Endodermal cell (in vitro differentiated cells): ENCODE data around the gene RTL9. TPM values are rescaled to one million over a fixed set of nuclear protein-coding genes. Genes with fewer than 3 reads are reported as not detected.

Experiments used
- DNase-seq: peaks from one replicate; pipeline ENCODE4 v3.0.0-alpha.2; 2017
- H3K27ac ChIP-seq: 2 replicates; pipeline ENCODE4 v1.5.1; 2013; ENCODE audit warnings: mild to moderate bottlenecking, low read depth, low read length, moderate library complexity
- H3K27me3 ChIP-seq: 2 replicates; pipeline ENCODE4 v1.6.1; 2013; ENCODE audit warnings: mild to moderate bottlenecking, low read length, moderate library complexity; ENCODE audit not compliant: insufficient read depth, control insufficient read depth, poor library complexity, severe bottlenecking
- H3K36me3 ChIP-seq: 2 replicates; pipeline ENCODE4 v1.7.0; 2013; ENCODE audit warnings: mild to moderate bottlenecking, low read length, moderate library complexity; ENCODE audit not compliant: control insufficient read depth, insufficient read depth
- H3K4me1 ChIP-seq: one replicate; pipeline ENCODE4 v1.7.0; 2013; ENCODE audit warnings: low read length; ENCODE audit not compliant: control insufficient read depth, insufficient read depth
- H3K4me3 ChIP-seq: 2 replicates; pipeline ENCODE4 v1.5.1; 2013; ENCODE audit warnings: mild to moderate bottlenecking, low read length, moderate library complexity
- H3K9ac ChIP-seq: 2 replicates; pipeline ENCODE4 v1.6.1; 2013; ENCODE audit warnings: mild to moderate bottlenecking, low read length, moderate library complexity; ENCODE audit not compliant: poor library complexity, severe bottlenecking; ENCODE audit errors: extremely low read depth
- H3K9me3 ChIP-seq: 2 replicates; pipeline ENCODE4 v1.6.1; 2013; ENCODE audit warnings: mild to moderate bottlenecking, low read length, moderate library complexity; ENCODE audit not compliant: control insufficient read depth
- H3K27ac Mint-ChIP-seq: 2 replicates; pipeline ENCODE4 v1.8.0; 2020; ENCODE audit warnings: mixed read lengths
- H3K27me3 Mint-ChIP-seq: 2 replicates; pipeline ENCODE4 v1.8.0; 2021; ENCODE audit warnings: mild to moderate bottlenecking, mixed read lengths; ENCODE audit not compliant: insufficient read depth
- H3K36me3 Mint-ChIP-seq: 2 replicates; pipeline ENCODE4 v1.8.0; 2020; ENCODE audit warnings: low read depth, mixed read lengths
- H3K4me1 Mint-ChIP-seq: 2 replicates; pipeline ENCODE4 v1.8.0; 2020; ENCODE audit warnings: mixed read lengths
- H3K4me3 Mint-ChIP-seq: 2 replicates; pipeline ENCODE4 v1.8.0; 2020; ENCODE audit warnings: mild to moderate bottlenecking, moderate library complexity, mixed read lengths
- H3K9me3 Mint-ChIP-seq: 2 replicates; pipeline ENCODE4 v1.8.0; 2020; ENCODE audit warnings: mild to moderate bottlenecking, mixed read lengths
- WGBS, 2 experiments: methylation state at CpG; one replicate each; pipeline versions ENCODE4 v1.1.5 to v1.1.7; 2013; ENCODE audit warnings: missing lambda C conversion rate in 2 of 2, mixed read lengths in 1 of 2; ENCODE audit not compliant: insufficient coverage in 1 of 2, insufficient read length in 1 of 2; 5-methylcytosine and 5-hydroxymethylcytosine counted together
- total RNA-seq, 2 donors: library from RNA; stranded (reverse); fragmentation: NEBNext Ultra II Directional in 1 of 2; extraction: Animal tissue kit (Norgen Biotek cat#: 25700) in 1 of 2; gene quantifications; 2 replicates in 1 of 2; 3 replicates in 1 of 2; pipeline ENCODE4 v1.2.1, GENCODE V29; 2021
- TF ChIP-seq, protein P1 (sequence below): fragments of 200-600 bp; sonication (generic); conservative IDR thresholded peaks from 2 replicates; pipeline ENCODE4 v1.5.0; 2021; ENCODE audit warnings: antibody characterized with exemption, mild to moderate bottlenecking

Gene RTL9
- total RNA-seq, 2 donors from 2014 or later = 0.29 TPM

DNA sequence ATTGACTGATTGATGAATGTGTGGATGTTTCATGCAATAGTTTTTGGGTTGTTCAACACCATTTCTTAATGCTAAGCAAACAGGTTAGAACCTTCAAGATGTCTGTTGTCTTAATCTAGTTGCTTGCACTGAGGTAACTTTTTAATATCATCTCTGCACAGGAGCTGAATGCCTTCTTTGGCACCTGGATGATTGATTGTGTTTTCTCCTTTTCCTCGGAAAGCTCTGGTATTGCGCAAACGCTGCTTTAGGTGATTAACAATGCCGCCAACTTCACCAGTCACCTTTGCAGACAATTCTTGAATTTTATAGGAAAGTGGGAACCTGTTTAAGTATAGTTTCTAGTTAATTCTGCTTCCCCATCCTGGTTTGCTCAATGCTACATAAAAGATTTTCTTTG, 48.2 kb downstream of the RTL9 start:
- H3K4me3 ChIP-seq = no peak overlapping the region
- 100% methylated on average over 4 of the region's 4 CpGs; no CpG with 5 or more reads in 1 of the 2 experiments for WGBS, 2 experiments
- no peaks in the 10 kb centered on the region for H3K27me3 Mint-ChIP-seq
- H3K9me3 ChIP-seq = no peaks in the 10 kb centered on the region
- H3K4me1 Mint-ChIP-seq = peaks cover 51% of the 10 kb centered on the region
- no peak for DNase-seq
- H3K9ac ChIP-seq = no peak overlapping the region
- H3K27ac ChIP-seq = no peak overlapping the region
- H3K4me3 Mint-ChIP-seq = no peak overlapping the region
- no peaks in the 10 kb centered on the region for H3K4me1 ChIP-seq
- H3K27me3 ChIP-seq = no peaks in the 10 kb centered on the region
- H3K36me3 ChIP-seq = no peaks in the 10 kb centered on the region
- H3K36me3 Mint-ChIP-seq = no peaks in the 10 kb centered on the region
- no peak overlapping the region for H3K27ac Mint-ChIP-seq
- TF ChIP-seq, protein P1, sequence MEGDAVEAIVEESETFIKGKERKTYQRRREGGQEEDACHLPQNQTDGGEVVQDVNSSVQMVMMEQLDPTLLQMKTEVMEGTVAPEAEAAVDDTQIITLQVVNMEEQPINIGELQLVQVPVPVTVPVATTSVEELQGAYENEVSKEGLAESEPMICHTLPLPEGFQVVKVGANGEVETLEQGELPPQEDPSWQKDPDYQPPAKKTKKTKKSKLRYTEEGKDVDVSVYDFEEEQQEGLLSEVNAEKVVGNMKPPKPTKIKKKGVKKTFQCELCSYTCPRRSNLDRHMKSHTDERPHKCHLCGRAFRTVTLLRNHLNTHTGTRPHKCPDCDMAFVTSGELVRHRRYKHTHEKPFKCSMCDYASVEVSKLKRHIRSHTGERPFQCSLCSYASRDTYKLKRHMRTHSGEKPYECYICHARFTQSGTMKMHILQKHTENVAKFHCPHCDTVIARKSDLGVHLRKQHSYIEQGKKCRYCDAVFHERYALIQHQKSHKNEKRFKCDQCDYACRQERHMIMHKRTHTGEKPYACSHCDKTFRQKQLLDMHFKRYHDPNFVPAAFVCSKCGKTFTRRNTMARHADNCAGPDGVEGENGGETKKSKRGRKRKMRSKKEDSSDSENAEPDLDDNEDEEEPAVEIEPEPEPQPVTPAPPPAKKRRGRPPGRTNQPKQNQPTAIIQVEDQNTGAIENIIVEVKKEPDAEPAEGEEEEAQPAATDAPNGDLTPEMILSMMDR = no peak
- no peaks in the 10 kb centered on the region for H3K9me3 Mint-ChIP-seq

DNA sequence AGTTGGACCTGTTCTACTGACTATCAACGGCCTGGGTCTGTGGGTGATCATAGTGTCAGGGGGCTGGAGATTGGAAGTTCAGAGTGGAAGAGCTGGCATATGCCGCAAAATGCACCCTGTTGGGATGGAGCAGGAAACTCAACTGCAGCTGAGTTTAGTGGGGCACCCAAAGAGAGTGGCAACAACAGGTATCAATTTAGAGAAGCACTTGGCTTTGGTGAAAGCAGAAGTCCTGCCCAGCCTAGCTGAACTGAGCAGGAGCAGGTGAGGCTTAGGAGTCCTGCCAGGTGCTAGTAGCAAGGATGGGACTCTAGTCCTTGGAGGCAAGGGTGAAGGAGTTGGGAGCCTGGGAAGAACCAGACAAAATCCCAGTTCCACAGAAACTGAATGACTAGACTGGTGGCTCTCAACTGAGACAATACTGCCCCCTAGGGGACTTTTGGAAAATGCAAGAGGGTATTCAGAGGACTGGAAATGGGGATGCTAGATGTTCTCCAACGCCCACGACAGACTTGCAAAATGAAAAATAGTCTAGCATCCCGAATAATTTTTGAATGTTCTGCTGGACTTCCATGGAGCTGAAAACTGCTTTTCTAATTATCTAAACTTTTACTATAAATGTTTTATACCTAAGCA, 49.4 kb downstream of the RTL9 start:
- TF ChIP-seq, protein P1 = peak; percentile 92
- H3K27me3 Mint-ChIP-seq = no peaks in the 10 kb centered on the region
- peaks cover 48% of the 10 kb centered on the region for H3K4me1 Mint-ChIP-seq
- H3K9me3 Mint-ChIP-seq = no peaks in the 10 kb centered on the region
- WGBS, 2 experiments = 56 to 100% methylated on average over 1 to 5 of the region's 5 CpGs
- H3K27ac ChIP-seq = no peak overlapping the region
- H3K4me3 Mint-ChIP-seq = no peak overlapping the region
- no peaks in the 10 kb centered on the region for H3K9me3 ChIP-seq
- no peaks in the 10 kb centered on the region for H3K36me3 Mint-ChIP-seq
- H3K27ac Mint-ChIP-seq = peak overlapping the region; percentile 64
- peak; percentile 82 for DNase-seq
- no peak overlapping the region for H3K9ac ChIP-seq
- H3K4me1 ChIP-seq = no peaks in the 10 kb centered on the region
- H3K27me3 ChIP-seq = no peaks in the 10 kb centered on the region
- H3K36me3 ChIP-seq = no peaks in the 10 kb centered on the region
- H3K4me3 ChIP-seq = no peak overlapping the region

Other genes starting within 250 kb of the RTL9 start
- gene AMMECR1, start 40.8 kb upstream of the RTL9 start, total RNA-seq = 10 to 100 TPM; 26.8 to 62.2 TPM